ENCODE measurements around the gene RHBDF2. TPM values are rescaled to one million over a fixed set of nuclear protein-coding genes. Genes with fewer than 3 reads are reported as not detected.

RHBDF2 gene
- total RNA-seq, 2 donors from 2014 or later = 11.6 to 12.8 TPM

- ATAC-seq (peak; percentile 98), DNase-seq (peak; percentile 78 to 92)
- intact Hi-C loops (cut with DNase I, micrococcal nuclease) = no loop called here
Observed at GRCh38 chr17:76452660-76453430, 48.4 kb downstream of the RHBDF2 start, which contains the start of gene UBE2O. Gene UBE2O (minus strand): TSS chr17:76453152. CDS start chr17:76453141, 11 bp downstream.

GRCh38 chr17:76452127-76452659, 49.0 kb downstream of the RHBDF2 start:
- intact Hi-C loops (cut with DNase I, micrococcal nuclease) = no loop called here
- DNase-seq (no peak), ATAC-seq (peak; percentile 60)

DNA sequence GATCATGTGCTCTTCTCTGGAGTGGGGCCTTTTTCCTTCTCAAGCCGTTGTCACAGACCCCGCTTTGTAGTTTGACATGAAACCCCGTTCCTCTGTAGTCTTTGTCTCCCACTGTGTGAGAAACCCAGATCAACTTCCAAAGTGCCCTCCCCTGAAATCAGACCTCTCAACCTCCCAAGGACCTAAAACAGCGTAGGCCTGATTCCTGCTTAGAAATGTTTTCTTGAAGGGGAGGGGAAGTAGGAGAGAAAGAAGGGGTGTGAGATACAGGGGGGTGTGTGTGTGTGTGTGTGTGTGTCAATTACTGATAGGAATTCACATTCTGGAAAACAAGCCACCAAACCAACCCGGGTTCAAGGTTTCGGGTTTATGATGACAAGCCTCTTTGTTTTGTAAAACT, 49.7 kb downstream of the RHBDF2 start:
- DNase-seq = no peak
- intact Hi-C loops (cut with DNase I, micrococcal nuclease) = no loop called here
- no peak for ATAC-seq

DNA sequence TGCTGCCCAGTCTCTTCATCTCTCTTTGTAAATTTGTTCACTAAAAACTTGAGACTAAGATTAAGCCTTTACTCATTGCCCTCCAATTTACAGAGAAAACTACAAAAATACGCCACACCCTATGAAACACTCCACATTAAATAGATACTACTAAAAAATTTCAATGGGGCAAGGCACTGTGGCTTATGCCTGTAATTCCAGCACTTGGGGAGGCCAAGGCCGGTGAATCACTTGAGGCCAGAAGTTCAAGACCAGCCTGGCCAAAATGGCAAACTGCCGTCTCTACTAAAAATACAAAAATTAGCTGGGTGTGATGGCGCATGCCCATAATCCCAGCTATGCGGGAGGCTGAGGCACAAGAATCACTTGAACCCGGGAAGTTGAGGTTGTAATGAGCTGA, 52.1 kb downstream of the RHBDF2 start:
- ATAC-seq = no peak
- no peak for DNase-seq
- intact Hi-C loops (cut with DNase I, micrococcal nuclease) = no loop called here

GRCh38 chr17:76447931-76448652, 53.1 kb downstream of the RHBDF2 start:
- intact Hi-C loops (cut with DNase I, micrococcal nuclease) = no loop called here
- ATAC-seq (no peak), DNase-seq (no peak)

- no peak for DNase-seq
- ATAC-seq = peak; percentile 61
- intact Hi-C loops (cut with DNase I, micrococcal nuclease) = no loop called here
Observed at GRCh38 chr17:76446449-76447231, 54.6 kb downstream of the RHBDF2 start.

DNA sequence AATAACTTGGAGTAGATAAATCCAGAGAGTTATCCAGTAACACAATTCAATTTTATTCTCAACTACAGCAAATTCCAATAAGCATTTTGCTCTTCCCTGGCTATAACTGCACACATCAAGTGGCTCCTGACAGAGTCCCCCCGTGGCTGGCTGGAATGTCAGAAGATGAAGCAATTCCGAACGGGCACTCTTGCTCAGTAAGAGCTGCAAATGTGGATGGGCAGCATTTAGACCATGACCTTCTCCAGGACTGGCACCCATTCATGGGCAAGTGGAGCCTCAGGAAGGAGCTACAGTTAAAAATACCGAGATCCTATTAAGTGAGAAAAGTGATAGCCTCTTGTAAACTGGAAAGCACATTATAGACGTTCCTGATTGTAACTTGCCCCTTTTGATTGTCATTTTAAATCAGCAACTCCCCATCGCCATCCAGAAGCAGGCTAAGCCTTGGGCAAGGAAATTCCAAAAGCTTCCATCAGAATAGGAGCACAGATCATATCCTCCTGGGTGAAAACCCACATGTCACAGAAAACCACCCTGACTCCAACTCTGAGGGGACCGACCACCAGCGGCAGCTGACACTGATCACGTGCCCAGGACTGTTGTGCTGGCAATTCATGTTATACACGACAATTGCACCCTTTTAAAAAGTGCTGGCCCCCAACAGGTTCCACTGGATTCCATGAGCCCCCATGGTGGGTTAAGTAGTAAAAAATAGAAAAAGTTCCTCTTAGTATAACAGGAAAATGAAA, 55.4 kb downstream of the RHBDF2 start:
- no peak for ATAC-seq
- intact Hi-C loops (cut with DNase I, micrococcal nuclease) = no loop called here
- no peak for DNase-seq

DNA sequence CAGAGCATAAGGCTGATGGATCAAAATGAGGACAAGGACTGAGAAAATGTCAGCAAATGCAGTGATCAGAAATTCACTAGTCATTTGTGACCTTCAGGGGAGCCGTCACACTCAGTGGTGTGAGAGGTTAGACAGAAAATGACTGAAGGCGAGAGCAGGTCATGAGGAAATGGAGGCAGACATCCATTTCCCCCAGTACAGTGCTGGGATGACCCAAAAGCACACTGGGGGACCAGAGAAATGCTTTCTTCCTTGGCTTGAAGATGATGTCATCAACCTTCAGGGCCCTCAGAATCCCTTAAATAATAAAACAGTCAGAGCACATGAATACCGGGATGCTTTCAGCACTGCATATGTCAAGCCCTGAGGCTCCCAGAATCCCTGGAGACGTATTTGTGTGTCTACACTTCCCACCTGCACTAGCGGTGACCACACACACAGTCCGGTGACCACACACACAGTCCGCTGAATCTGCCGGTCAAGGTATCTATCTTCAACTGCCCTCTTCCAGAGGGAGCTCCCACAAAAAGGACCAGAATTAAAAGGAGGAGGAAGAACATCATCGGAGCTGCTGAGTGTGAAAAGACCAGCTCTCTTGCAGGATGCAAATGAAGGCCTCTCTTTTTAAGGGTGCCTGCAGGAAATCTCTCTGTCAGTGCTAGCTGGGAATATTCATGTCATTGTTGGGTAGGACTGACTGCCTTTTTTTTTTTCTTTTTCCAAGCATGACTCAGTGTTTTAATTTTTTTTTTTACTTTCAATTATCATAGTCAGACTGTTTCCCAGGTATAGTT, 56.5 kb downstream of the RHBDF2 start:
- no peak for DNase-seq
- ATAC-seq = no peak
- intact Hi-C loops (cut with DNase I, micrococcal nuclease) = no loop called here

- intact Hi-C loops (cut with DNase I, micrococcal nuclease) = no loop called here
- ATAC-seq = peak; percentile 44
- no peak for DNase-seq
Observed at GRCh38 chr17:76442341-76443338, 58.6 kb downstream of the RHBDF2 start.

DNA sequence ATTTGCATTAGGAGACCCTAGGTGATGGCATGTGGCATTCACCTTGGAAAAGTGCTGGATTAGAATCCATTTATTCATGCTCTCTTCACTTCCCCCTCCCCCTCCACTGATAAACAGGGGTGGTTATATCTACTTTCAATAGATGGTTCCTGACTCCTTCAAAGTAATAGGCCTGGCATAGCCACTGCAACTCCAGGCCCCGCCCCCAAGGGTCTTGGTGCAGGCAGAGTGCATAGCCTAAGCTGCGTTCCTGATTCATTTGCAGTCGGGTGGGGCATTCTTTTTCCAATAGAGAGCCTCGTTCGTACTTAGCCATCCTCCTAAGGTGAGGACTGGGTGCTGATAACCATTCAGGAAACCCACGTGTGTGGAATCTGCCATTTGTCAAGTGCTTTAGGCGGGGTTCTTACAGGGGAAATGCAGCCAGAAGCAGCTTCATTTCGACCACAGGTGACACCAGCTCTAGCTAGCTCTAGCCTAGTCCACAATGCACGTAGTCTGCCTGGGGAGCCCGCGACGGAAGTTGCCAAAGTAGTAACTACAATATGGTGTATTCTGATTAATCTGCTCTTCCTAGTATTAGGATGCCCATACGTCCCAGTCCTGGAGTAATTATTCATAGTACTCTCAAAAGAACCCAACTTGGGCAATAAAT, 59.4 kb downstream of the RHBDF2 start:
- ATAC-seq (no peak), DNase-seq (no peak)
- intact Hi-C loops (cut with DNase I, micrococcal nuclease) = no loop called here

DNA sequence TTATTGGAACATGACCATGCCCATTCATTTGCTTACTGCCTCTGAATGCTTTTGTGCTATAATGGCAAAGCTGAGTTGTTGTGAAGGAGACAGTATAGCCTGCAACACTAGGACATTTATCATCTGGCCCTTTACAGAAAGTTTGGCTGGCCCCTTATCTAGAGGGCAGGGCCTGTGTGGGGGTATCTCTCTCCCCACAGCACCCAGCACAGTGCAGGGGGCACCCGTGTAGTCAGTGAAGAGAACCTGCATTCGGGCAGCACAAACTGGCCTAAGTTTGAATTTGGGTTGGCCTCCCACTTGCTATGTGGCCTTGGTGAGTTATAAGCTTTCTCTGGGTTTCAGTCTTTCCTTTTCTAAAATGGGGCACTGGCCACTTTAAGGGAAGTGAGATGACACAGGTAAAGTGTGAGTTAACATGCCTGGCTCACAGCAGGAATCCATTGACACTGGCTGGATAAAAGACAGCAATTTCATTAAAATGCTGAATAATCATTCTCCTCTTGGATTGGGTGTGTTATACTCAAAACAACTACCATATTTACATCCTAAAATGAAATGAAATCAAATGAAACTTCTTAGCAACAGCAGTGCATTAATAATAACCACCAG, 60.4 kb downstream of the RHBDF2 start:
- DNase-seq (no peak), ATAC-seq (no peak)
- intact Hi-C loops (cut with DNase I, micrococcal nuclease) = no loop called here

GRCh38 chr17:76439314-76439928, 61.8 kb downstream of the RHBDF2 start:
- intact Hi-C loops (cut with DNase I, micrococcal nuclease) = no loop called here
- ATAC-seq (no peak), DNase-seq (no peak)

GRCh38 chr17:76438906-76439305, 62.3 kb downstream of the RHBDF2 start:
- ATAC-seq = no peak
- intact Hi-C loops (cut with DNase I, micrococcal nuclease) = no loop called here
- DNase-seq = no peak

DNA sequence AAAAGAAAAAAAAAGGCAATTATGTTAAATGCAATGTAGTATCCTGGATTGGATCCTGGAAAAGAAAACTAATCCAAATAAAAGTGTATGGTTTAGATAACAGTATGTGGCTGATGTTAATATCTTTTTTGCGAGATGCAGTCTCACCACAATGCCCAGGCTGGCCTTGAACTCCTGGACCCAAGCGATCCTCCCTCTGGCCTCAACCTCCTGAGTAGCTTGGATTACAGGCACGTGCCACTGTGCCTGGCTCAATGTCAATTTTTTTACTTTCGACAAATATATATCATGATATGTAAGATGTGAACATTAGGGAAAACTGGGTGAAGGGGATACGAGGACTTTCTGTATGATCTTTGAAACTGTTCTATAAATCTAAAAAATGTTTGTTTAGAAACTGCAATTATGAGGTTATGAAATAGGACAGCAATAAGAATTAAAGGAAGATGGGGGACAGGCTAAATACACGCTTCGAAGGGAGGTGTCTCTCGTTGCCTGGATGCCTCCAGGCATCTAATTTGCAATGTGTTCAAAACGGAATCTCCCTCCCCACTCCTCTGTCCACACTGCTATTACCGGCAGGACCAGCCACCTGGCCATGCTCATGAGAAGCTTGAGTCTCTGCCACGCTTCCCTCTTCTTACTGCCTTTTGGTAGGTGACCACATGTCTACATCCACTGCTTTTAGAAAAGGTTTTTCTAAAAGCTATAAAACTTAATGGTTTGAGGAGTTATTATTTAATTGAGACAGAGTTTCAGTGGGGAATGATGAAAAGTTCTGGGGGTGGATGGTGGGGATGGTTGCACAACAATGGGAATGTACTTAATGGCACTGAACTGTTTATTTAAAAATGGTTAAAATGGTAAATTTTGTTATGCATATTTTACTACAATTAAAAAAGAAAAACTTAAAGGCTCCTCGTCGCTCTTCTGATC, 63.5 kb downstream of the RHBDF2 start:
- peak; percentile 30 for ATAC-seq
- DNase-seq = no peak
- intact Hi-C loops (cut with DNase I, micrococcal nuclease) = no loop called here
